ENCODE measurements around the gene PTGR1. TPM values are rescaled to one million over a fixed set of nuclear protein-coding genes. Genes with fewer than 3 reads are reported as not detected.

The PTGR1 gene
- total RNA-seq, 1 experiment from 2014 or later: 20.9 TPM

DNA sequence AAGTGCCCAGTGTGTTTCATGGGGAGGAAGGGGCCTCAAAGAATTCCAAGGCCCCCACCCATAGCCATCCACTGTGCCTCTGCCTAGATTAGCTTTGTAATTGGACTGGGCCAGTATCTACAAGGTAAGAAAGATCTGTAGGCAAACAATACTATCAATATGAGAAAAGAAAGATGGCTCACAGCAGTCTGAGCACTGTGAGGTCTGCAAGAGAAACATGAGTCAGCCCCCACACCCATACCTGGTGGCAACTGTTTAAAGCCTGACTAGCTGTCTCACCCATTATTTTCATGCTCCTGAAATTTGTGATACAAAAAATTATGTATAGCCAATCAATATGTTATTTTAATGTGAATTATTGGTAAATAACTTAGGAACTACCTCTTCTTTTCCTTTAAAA lies 84.5 kb downstream of the PTGR1 start:
- intact Hi-C loops (cut with micrococcal nuclease; ENCODE audit: unreplicated experiment): no loop called here
- CTCF ChIA-PET: no interaction called here
- TF ChIP-seq EZH2 (IDR thresholded peaks at IDR 0.05; ENCODE audit: borderline replicate concordance, low read depth, low read length, poor library complexity, severe bottlenecking): no peak
- TF ChIP-seq, protein P1, sequence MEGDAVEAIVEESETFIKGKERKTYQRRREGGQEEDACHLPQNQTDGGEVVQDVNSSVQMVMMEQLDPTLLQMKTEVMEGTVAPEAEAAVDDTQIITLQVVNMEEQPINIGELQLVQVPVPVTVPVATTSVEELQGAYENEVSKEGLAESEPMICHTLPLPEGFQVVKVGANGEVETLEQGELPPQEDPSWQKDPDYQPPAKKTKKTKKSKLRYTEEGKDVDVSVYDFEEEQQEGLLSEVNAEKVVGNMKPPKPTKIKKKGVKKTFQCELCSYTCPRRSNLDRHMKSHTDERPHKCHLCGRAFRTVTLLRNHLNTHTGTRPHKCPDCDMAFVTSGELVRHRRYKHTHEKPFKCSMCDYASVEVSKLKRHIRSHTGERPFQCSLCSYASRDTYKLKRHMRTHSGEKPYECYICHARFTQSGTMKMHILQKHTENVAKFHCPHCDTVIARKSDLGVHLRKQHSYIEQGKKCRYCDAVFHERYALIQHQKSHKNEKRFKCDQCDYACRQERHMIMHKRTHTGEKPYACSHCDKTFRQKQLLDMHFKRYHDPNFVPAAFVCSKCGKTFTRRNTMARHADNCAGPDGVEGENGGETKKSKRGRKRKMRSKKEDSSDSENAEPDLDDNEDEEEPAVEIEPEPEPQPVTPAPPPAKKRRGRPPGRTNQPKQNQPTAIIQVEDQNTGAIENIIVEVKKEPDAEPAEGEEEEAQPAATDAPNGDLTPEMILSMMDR (conservative IDR thresholded peaks at IDR 0.05; ENCODE audit: low read depth, low read length): no peak
- no TSS peak for BruUV-seq (replicated peaks)
- POLR2A ChIA-PET (ENCODE audit: low non-redundant PET): no interaction called here
- no peak overlapping the region for H3K27ac ChIP-seq (ENCODE audit: low read depth, low read length, poor library complexity, severe bottlenecking)
- H3K4me3 ChIP-seq (ENCODE audit: low read depth, low read length, poor library complexity, severe bottlenecking): no peak overlapping the region
- no peak for DNase-seq (ENCODE audit: low spot score)
- no peaks in the 10 kb centered on the region for H3K4me1 ChIP-seq (ENCODE audit: insufficient read depth, low read length, poor library complexity, severe bottlenecking)
- no peaks in the 10 kb centered on the region for H3K9me3 ChIP-seq (ENCODE audit: low read depth, low read length, poor library complexity, severe bottlenecking)
- no peaks in the 10 kb centered on the region for H3K27me3 ChIP-seq (replicated peaks; ENCODE audit: insufficient read depth, low read depth, low read length, poor library complexity)
- H3K36me3 ChIP-seq (ENCODE audit: insufficient read depth, low read length, poor library complexity, severe bottlenecking): no peaks in the 10 kb centered on the region

Other genes with a start within 250 kb of the PTGR1 start
- gene ECPAS, start 115.3 kb downstream of the PTGR1 start, total RNA-seq (2021): 116 and 124 TPM in 2 replicates
- 3.4 and 4.4 TPM in 2 replicates for gene ZNF483, start 74.5 kb downstream of the PTGR1 start, total RNA-seq (2021)
- 6.1 and 6.3 TPM in 2 replicates for gene DNAJC25, start 31.7 kb upstream of the PTGR1 start, total RNA-seq (2021)
- 24.4 and 26.2 TPM in 2 replicates for gene GNG10, start 62.0 kb upstream of the PTGR1 start, total RNA-seq (2021)
- gene SHOC1, start 195.3 kb upstream of the PTGR1 start, total RNA-seq (2021): not detected in 2 replicates

All from A673 (cell line).